Measurements from ENCODE around the gene SEPTIN14. TPM values are rescaled to one million over a fixed set of nuclear protein-coding genes. Genes with fewer than 3 reads are reported as not detected.

Gene SEPTIN14
- total and polyA plus RNA-seq, 2 of the 13 experiments (the other 11 are each of a cell fraction or from before 2014, with no cell fraction given) = not detected

- Histone ChIP-seq H3K27ac (ENCODE audit: extremely low read length, insufficient read depth, low read length) (no peak overlapping the region), H3K79me2 (ENCODE audit: insufficient read depth, low read length) (no peaks in the 10 kb centered on the region), H3K36me3 (replicated peaks in 1 of 2; ENCODE audit: control insufficient read depth in 1 of 2, insufficient read depth in 2 of 2, low read length in 2 of 2) (no peaks in the 10 kb centered on the region), H2AFZ (ENCODE audit: low read length) (no peak overlapping the region), H3K27me3 (ENCODE audit: control insufficient read depth in 1 of 2, insufficient read depth in 2 of 2, low read length in 2 of 2) (no peaks in the 10 kb centered on the region; a peak in 1 of 5 replicates), H3K4me2 (ENCODE audit: low read depth, low read length) (no peak overlapping the region), H3K4me1 (ENCODE audit: insufficient read depth, low read length) (peaks cover 7% of the 10 kb centered on the region; the same call in 1 of the 2 replicates), H3K9ac (ENCODE audit: insufficient read depth, low read depth, low read length) (no peak overlapping the region), H3K4me3 (replicated peaks in 1 of 3; ENCODE audit: insufficient read depth in 1 of 3, low read depth in 2 of 3, low read length in 3 of 3) (no peak overlapping the region), H3K9me3 (ENCODE audit: low read length) (no peaks in the 10 kb centered on the region), H4K20me1 (ENCODE audit: insufficient read depth, low read length) (no peaks in the 10 kb centered on the region)
- in situ Hi-C loops (cut with HindIII; ENCODE audit: extremely low pct_ligation_motif_present, low pct_unique_long_range_greater_than_20kb) (no loop called here), intact Hi-C loops (cut with micrococcal nuclease; ENCODE audit: unreplicated experiment) (no loop called here)
- FAIRE-seq = no peak
- BruUV-seq (replicated peaks) = no TSS peak
- no peak for ATAC-seq
- ChIA-PET CTCF (ENCODE audit: low intra/inter-chr PET ratio, low total read pairs) (no interaction called here), POLR2A (no interaction called here)
- 53% methylated on average over 3 of the region's 3 CpGs for WGBS (ENCODE audit: low lambda C conversion rate)
- TF ChIP-seq MAFF (IDR thresholded peaks at IDR 0.05; ENCODE audit: low read depth, low read length) (peak; percentile 83), KLF12 (CRISPR knock-in tag; IDR thresholded peaks at IDR 0.05; ENCODE audit: borderline replicate concordance) (no peak), MAFK (conservative IDR thresholded peaks at IDR 0.05 in 1 of 2, IDR thresholded peaks at IDR 0.05 in 1 of 2; ENCODE audit: low read length in 2 of 2) (peak; percentile 82 to 92), CBX2 (IDR thresholded peaks at IDR 0.05; ENCODE audit: low read depth, low read length) (no peak), CBX2 (CRISPR knock-in tag; IDR thresholded peaks at IDR 0.05; ENCODE audit: low read depth) (no peak)
- TF ChIP-seq, protein P1, sequence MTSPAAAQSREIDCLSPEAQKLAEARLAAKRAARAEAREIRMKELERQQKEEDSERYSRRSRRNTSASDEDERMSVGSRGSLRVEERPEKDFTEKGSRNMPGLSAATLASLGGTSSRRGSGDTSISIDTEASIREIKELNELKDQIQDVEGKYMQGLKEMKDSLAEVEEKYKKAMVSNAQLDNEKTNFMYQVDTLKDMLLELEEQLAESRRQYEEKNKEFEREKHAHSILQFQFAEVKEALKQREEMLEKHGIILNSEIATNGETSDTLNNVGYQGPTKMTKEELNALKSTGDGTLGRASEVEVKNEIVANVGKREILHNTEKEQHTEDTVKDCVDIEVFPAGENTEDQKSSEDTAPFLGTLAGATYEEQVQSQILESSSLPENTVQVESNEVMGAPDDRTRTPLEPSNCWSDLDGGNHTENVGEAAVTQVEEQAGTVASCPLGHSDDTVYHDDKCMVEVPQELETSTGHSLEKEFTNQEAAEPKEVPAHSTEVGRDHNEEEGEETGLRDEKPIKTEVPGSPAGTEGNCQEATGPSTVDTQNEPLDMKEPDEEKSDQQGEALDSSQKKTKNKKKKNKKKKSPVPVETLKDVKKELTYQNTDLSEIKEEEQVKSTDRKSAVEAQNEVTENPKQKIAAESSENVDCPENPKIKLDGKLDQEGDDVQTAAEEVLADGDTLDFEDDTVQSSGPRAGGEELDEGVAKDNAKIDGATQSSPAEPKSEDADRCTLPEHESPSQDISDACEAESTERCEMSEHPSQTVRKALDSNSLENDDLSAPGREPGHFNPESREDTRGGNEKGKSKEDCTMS (CRISPR knock-in tag; conservative IDR thresholded peaks at IDR 0.05) = no peak
- no peak for DNase-seq (ENCODE audit: low spot score)
Measured at GRCh38 chr7:55884321-55884720, 21.8 kb upstream of the SEPTIN14 start.

DNA sequence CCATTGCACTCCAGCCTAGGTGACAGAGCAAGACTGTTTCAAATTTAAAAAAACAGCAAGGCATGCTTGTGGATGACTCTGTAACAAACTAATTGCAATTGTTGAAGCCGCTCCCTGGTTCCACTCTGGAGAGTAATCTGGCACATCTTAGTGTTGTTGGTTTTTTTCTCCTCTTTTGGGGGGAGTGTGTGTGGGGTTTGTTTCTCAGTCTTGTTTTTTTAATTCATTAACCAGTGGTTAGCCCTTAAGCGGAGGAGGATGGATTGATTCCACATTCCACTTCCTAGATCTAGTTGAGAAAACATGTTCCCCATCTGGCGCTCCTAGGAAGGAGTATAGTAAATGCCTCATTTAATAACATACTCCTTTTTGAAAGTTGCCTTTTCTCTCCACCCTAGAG, 16.1 kb upstream of the SEPTIN14 start:
- no peak overlapping the region for H2AFZ ChIP-seq (ENCODE audit: low read length)
- H3K4me1 ChIP-seq (ENCODE audit: insufficient read depth, low read length) = no peaks in the 10 kb centered on the region
- FAIRE-seq (no peak), DNase-seq (ENCODE audit: low spot score) (no peak), ATAC-seq (no peak)
- no peaks in the 10 kb centered on the region for H3K79me2 ChIP-seq (ENCODE audit: insufficient read depth, low read length)
- 94% methylated on average over 3 of the region's 3 CpGs for WGBS (ENCODE audit: low lambda C conversion rate)
- ChIA-PET CTCF (ENCODE audit: low intra/inter-chr PET ratio, low total read pairs) (no interaction called here), POLR2A (no interaction called here)
- TF ChIP-seq MED8 (CRISPR knock-in tag; IDR thresholded peaks at IDR 0.05; ENCODE audit: insufficient replicate concordance) = no peak
- TF ChIP-seq ZBTB20 (CRISPR knock-in tag; IDR thresholded peaks at IDR 0.05; ENCODE audit: borderline replicate concordance, low read depth) = no peak
- no peak for TF ChIP-seq CENPT (CRISPR knock-in tag; IDR thresholded peaks at IDR 0.05; ENCODE audit: low read depth)
- no peak for TF ChIP-seq CEBPG (CRISPR knock-in tag; IDR thresholded peaks at IDR 0.05)
- no peak for TF ChIP-seq ZNF615 (CRISPR knock-in tag; IDR thresholded peaks at IDR 0.05; ENCODE audit: borderline replicate concordance)
- no peak for TF ChIP-seq HNRNPL (IDR thresholded peaks at IDR 0.05; ENCODE audit: low read depth, low read length)
- no peak for TF ChIP-seq SP4 (CRISPR knock-in tag; IDR thresholded peaks at IDR 0.05)
- H3K4me3 ChIP-seq (replicated peaks in 1 of 3; ENCODE audit: insufficient read depth in 1 of 3, low read depth in 2 of 3, low read length in 3 of 3) = no peak overlapping the region
- H3K9me3 ChIP-seq (ENCODE audit: low read length) = no peaks in the 10 kb centered on the region
- H3K9ac ChIP-seq (ENCODE audit: insufficient read depth, low read depth, low read length) = no peak overlapping the region
- H3K4me2 ChIP-seq (ENCODE audit: low read depth, low read length) = no peak overlapping the region
- no peak overlapping the region for H3K27ac ChIP-seq (ENCODE audit: extremely low read length, insufficient read depth, low read length)
- no peaks in the 10 kb centered on the region for H3K36me3 ChIP-seq (replicated peaks in 1 of 2; ENCODE audit: control insufficient read depth in 1 of 2, insufficient read depth in 2 of 2, low read length in 2 of 2)
- intact Hi-C loops (cut with micrococcal nuclease; ENCODE audit: unreplicated experiment) = no loop called here
- in situ Hi-C loops (cut with HindIII; ENCODE audit: extremely low pct_ligation_motif_present, low pct_unique_long_range_greater_than_20kb) = no loop called here
- BruUV-seq (replicated peaks) = no TSS peak
- no peaks in the 10 kb centered on the region; a peak in 1 of 5 replicates for H3K27me3 ChIP-seq (ENCODE audit: control insufficient read depth in 1 of 2, insufficient read depth in 2 of 2, low read length in 2 of 2)
- no peaks in the 10 kb centered on the region for H4K20me1 ChIP-seq (ENCODE audit: insufficient read depth, low read length)
